Stomach (tissue), 4 donors: ENCODE measurements around the gene SLAMF1.

Experiments used
- EP300 ChIP-seq: sonication (generic); formaldehyde crosslinking; IDR thresholded peaks from one replicate; pipeline ENCODE4 v1.6.1; 2017; ENCODE audit warnings: antibody characterized with exemption
- POLR2A ChIP-seq, 4 donors: fragments of 450-650 bp; IDR thresholded peaks; one replicate each; pipeline ENCODE4 v1.6.1; 2016; ENCODE audit warnings: antibody characterized with exemption in 4 of 4, control low read depth in 2 of 4, mild to moderate bottlenecking in 1 of 4, moderate library complexity in 1 of 4
- POLR2AphosphoS5 ChIP-seq, 3 donors: sonication (generic); formaldehyde crosslinking; IDR thresholded peaks; one replicate each; pipeline ENCODE4 v1.6.1; 2016; ENCODE audit warnings: antibody characterized with exemption in 3 of 3
- TF ChIP-seq, protein P1 (sequence below), 7 experiments: fragments of 450-650 bp in 4 of 7; fragments of 200-600 bp in 3 of 7; sonication (generic) in 3 of 7; IDR thresholded peaks; one replicate each; pipeline ENCODE4 v1.5.1; 2016 to 2019; ENCODE audit warnings: antibody characterized with exemption in 7 of 7, control low read depth in 2 of 7, mild to moderate bottlenecking in 1 of 7

DNA sequence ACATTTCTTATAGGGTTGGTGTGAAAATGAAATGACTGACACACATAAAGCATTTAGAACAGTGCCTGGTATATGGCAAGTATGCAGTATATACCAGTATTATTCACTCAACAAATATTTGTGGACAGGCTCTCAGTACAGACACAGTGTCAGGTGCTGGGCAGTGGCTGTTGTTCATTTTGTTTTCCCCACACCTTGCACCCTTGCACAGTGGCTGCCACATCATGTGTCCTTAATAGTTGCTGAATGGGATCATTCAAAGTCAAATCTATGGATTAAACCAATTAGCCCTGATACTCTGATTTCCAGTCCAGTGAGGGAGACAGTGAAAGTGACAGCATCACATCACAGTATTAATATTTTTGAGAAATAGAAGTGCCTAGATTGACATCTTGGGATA is 2.4 kb downstream of the SLAMF1 start:
- TF ChIP-seq, protein P1, sequence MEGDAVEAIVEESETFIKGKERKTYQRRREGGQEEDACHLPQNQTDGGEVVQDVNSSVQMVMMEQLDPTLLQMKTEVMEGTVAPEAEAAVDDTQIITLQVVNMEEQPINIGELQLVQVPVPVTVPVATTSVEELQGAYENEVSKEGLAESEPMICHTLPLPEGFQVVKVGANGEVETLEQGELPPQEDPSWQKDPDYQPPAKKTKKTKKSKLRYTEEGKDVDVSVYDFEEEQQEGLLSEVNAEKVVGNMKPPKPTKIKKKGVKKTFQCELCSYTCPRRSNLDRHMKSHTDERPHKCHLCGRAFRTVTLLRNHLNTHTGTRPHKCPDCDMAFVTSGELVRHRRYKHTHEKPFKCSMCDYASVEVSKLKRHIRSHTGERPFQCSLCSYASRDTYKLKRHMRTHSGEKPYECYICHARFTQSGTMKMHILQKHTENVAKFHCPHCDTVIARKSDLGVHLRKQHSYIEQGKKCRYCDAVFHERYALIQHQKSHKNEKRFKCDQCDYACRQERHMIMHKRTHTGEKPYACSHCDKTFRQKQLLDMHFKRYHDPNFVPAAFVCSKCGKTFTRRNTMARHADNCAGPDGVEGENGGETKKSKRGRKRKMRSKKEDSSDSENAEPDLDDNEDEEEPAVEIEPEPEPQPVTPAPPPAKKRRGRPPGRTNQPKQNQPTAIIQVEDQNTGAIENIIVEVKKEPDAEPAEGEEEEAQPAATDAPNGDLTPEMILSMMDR (IDR thresholded peaks at IDR 0.05): no peak
- TF ChIP-seq POLR2AphosphoS5 (IDR thresholded peaks at IDR 0.05): no peak
- TF ChIP-seq POLR2A (IDR thresholded peaks at IDR 0.05): no peak
- TF ChIP-seq EP300: no peak
